Endothelial cell (in vitro differentiated cells): ENCODE measurements around the gene CARD11. TPM values are rescaled to one million over a fixed set of nuclear protein-coding genes. Genes with fewer than 3 reads are reported as not detected.

Source experiments
- DNase-seq: peaks from one replicate; pipeline ENCODE4 v3.0.0; 2021; ENCODE audit warnings: low spot score
- H3K27ac Mint-ChIP-seq: one replicate; pipeline ENCODE4 v1.8.0; 2021; ENCODE audit warnings: mixed read lengths, inconsistent platforms; ENCODE audit not compliant: unreplicated experiment
- H3K27me3 Mint-ChIP-seq: one replicate; pipeline ENCODE4 v1.8.0; 2021; ENCODE audit warnings: mild to moderate bottlenecking, moderate library complexity, mixed read lengths, inconsistent platforms; ENCODE audit not compliant: unreplicated experiment
- H3K36me3 Mint-ChIP-seq: one replicate; pipeline ENCODE4 v1.8.0; 2021; ENCODE audit warnings: mild to moderate bottlenecking, low read depth, mixed read lengths, inconsistent platforms; ENCODE audit not compliant: unreplicated experiment
- H3K4me1 Mint-ChIP-seq: one replicate; pipeline ENCODE4 v1.8.0; 2021; ENCODE audit warnings: mild to moderate bottlenecking, mixed read lengths, inconsistent platforms; ENCODE audit not compliant: unreplicated experiment
- H3K4me3 Mint-ChIP-seq: one replicate; pipeline ENCODE4 v1.8.0; 2021; ENCODE audit warnings: mild to moderate bottlenecking, mixed read lengths, inconsistent platforms; ENCODE audit not compliant: unreplicated experiment
- H3K9me3 Mint-ChIP-seq: one replicate; pipeline ENCODE4 v1.8.0; 2021; ENCODE audit warnings: mixed read lengths, inconsistent platforms; ENCODE audit not compliant: unreplicated experiment
- CTCF ChIP-seq: fragments of 200-600 bp; sonication (generic); IDR thresholded peaks from one replicate; pipeline ENCODE4 v1.5.0; 2021; ENCODE audit warnings: antibody characterized with exemption; ENCODE audit not compliant: unreplicated experiment
- total RNA-seq: library from RNA; stranded (reverse); fragmentation: NEBNext Ultra II Directional; extraction: Animal tissue kit (Norgen Biotek cat#: 25700); gene quantifications from one replicate; pipeline ENCODE4 v1.2.1, GENCODE V29; 2021; ENCODE audit not compliant: unreplicated experiment

The CARD11 gene
- total RNA-seq, 1 donor from 2014 or later, result 3.9 TPM

GRCh38 chr7:2950578-2950977, 93.1 kb downstream of the CARD11 start:
- TF ChIP-seq CTCF, result no peak
- no peaks in the 10 kb centered on the region for H3K36me3 Mint-ChIP-seq
- peaks cover 1% of the 10 kb centered on the region for H3K27me3 Mint-ChIP-seq
- no peak overlapping the region for H3K4me3 Mint-ChIP-seq
- no peak for DNase-seq
- no peak overlapping the region for H3K27ac Mint-ChIP-seq
- no peaks in the 10 kb centered on the region for H3K9me3 Mint-ChIP-seq
- no peaks in the 10 kb centered on the region for H3K4me1 Mint-ChIP-seq

DNA sequence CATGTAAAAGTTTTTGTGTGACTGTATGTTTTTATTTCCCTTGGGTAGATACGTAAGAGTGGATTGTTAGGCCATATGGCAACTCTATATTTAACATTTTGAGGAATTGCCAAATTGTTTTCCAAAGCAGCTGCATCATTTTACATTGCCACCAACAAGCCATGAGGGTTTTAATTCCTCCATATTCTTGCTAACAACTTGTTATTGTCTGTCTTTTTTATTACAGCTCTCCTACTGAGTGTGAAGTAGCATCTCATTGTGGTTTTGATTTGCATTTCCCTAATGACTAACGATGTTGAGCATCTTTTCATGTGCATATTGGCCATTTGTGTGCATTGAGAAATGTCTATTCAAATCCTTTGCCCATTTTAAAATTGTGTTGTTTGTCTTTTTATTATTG, 94.9 kb downstream of the CARD11 start:
- H3K4me1 Mint-ChIP-seq, result no peaks in the 10 kb centered on the region
- no peaks in the 10 kb centered on the region for H3K36me3 Mint-ChIP-seq

GRCh38 chr7:2947058-2947780, 96.4 kb downstream of the CARD11 start:
- TF ChIP-seq CTCF, result no peak
- Mint-ChIP-seq H3K4me1 (no peaks in the 10 kb centered on the region), H3K36me3 (peaks cover 4% of the 10 kb centered on the region), H3K9me3 (no peaks in the 10 kb centered on the region), H3K4me3 (no peak overlapping the region), H3K27ac (no peak overlapping the region), H3K27me3 (peaks cover 5% of the 10 kb centered on the region)
- no peak for DNase-seq

More for the DNA sequence above, 94.9 kb downstream of the CARD11 start:
- no peak overlapping the region for H3K4me3 Mint-ChIP-seq
- no peak for DNase-seq
- H3K9me3 Mint-ChIP-seq, result no peaks in the 10 kb centered on the region
- H3K27ac Mint-ChIP-seq, result no peak overlapping the region
- H3K27me3 Mint-ChIP-seq, result peaks cover 1% of the 10 kb centered on the region
- no peak for TF ChIP-seq CTCF

DNA sequence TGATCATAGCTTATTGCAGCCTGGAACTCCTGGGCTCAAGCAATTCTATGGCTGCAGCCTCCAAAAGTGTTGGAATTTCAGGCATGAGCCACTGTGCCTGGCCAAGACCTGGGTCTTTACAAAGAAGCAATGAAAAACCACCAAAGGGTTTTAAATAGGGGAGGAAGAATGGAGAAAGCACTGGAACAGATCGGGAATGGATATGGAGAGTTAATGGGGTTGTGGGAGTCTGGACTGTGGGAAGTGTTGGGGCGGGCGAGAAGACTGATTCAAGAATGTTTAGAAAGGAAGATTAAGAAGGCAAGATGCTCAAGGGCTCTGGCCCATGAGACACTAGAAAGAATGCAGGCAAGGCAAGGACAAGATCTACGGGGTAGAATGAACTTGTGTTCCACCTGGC, 98.5 kb downstream of the CARD11 start:
- no peaks in the 10 kb centered on the region for H3K9me3 Mint-ChIP-seq
- no peak for DNase-seq

More for the DNA sequence above, 98.5 kb downstream of the CARD11 start:
- Mint-ChIP-seq H3K4me3 (no peak overlapping the region), H3K36me3 (peaks cover 4% of the 10 kb centered on the region), H3K27me3 (peaks cover 5% of the 10 kb centered on the region), H3K4me1 (no peaks in the 10 kb centered on the region), H3K27ac (no peak overlapping the region)
- TF ChIP-seq CTCF, result no peak
